IMR-90 (cell line): ENCODE data around the gene RIMBP2. TPM values are rescaled to one million over a fixed set of nuclear protein-coding genes. Genes with fewer than 3 reads are reported as not detected.

Experiments
- ATAC-seq: fragments of 200-7000 bp; cut with Tn5 transposase; 2 replicates; pipeline ENCODE4 v1.9.1; 2020; ENCODE audit warnings: low read depth, mild to moderate bottlenecking, moderate library complexity
- BruUV-seq: library from RNA; stranded (reverse); fragments of 400-500 nt; replicated peaks from 2 replicates; lab custom pipeline; 2021; lab: Mats Ljungman, UMichigan
- CTCF ChIA-PET: fragments of 300-600 bp; formaldehyde crosslinking; extraction: SDS; loops from one replicate; lab custom pipeline; 2021; ENCODE audit warnings: antibody characterized with exemption; lab: Yijun Ruan, JAX
- POLR2A ChIA-PET: fragments of 300-600 bp; sonication (Branson Sonifier 250); formaldehyde crosslinking; loops from one replicate; lab custom pipeline; 2022; ENCODE audit warnings: antibody characterized with exemption; ENCODE audit not compliant: unreplicated experiment; lab: Charles Lee
- DNase-seq: peaks from one replicate; pipeline ENCODE4 v3.0.0; 2013
- H2AFZ ChIP-seq: replicated peaks from 2 replicates; pipeline ENCODE3; 2013; ENCODE audit warnings: low read length, mild to moderate bottlenecking; ENCODE audit not compliant: poor library complexity
- H2AK5ac ChIP-seq: 2 replicates; pipeline ENCODE4 v1.6.1; 2013; ENCODE audit warnings: low read depth, low read length, inconsistent platforms
- H2AK9ac ChIP-seq: replicated peaks from 2 replicates; pipeline ENCODE3; 2013; ENCODE audit warnings: mild to moderate bottlenecking, low read depth, low read length, moderate library complexity; ENCODE audit not compliant: poor library complexity
- H2BK120ac ChIP-seq: 2 replicates; pipeline ENCODE4 v1.6.1; 2013; ENCODE audit warnings: low read depth, low read length, inconsistent platforms
- H2BK15ac ChIP-seq: 3 replicates; pipeline ENCODE4 v1.6.1; 2013; ENCODE audit warnings: low read depth, low read length, inconsistent platforms
- H2BK20ac ChIP-seq: 2 replicates; pipeline ENCODE4 v1.6.1; 2013; ENCODE audit warnings: low read depth, mild to moderate bottlenecking, inconsistent platforms, low read length, moderate library complexity
- H2BK5ac ChIP-seq: 2 replicates; pipeline ENCODE4 v1.6.1; 2013; ENCODE audit warnings: mild to moderate bottlenecking, low read depth, low read length, inconsistent platforms; ENCODE audit not compliant: poor library complexity, severe bottlenecking
- H3K14ac ChIP-seq: replicated peaks from 2 replicates; pipeline ENCODE4 v1.6.1; 2013; ENCODE audit warnings: low read depth, low read length, inconsistent platforms
- H3K18ac ChIP-seq: 2 replicates; pipeline ENCODE4 v1.6.1; 2013; ENCODE audit warnings: low read depth, low read length, control low read depth
- H3K23ac ChIP-seq: 2 replicates; pipeline ENCODE4 v1.6.1; 2013; ENCODE audit warnings: low read depth, low read length, inconsistent platforms
- H3K27ac ChIP-seq: 2 replicates; pipeline ENCODE4 v1.5.1; 2013; ENCODE audit warnings: mild to moderate bottlenecking, control low read depth, low read length; ENCODE audit not compliant: insufficient read depth
- H3K27me3 ChIP-seq: 2 replicates; pipeline ENCODE4 v1.6.1; 2013; ENCODE audit warnings: low read length; ENCODE audit not compliant: control insufficient read depth, insufficient read depth
- H3K36me3 ChIP-seq: 2 replicates; pipeline ENCODE4 v1.6.1; 2013; ENCODE audit warnings: low read length, mixed read lengths; ENCODE audit not compliant: control insufficient read depth, insufficient read depth
- H3K4ac ChIP-seq: 2 replicates; pipeline ENCODE4 v1.6.1; 2013; ENCODE audit warnings: low read depth, low read length, inconsistent platforms
- H3K4me1 ChIP-seq: 2 replicates; pipeline ENCODE4 v1.6.1; 2013; ENCODE audit warnings: low read length, mixed read lengths; ENCODE audit not compliant: control insufficient read depth, insufficient read depth
- H3K4me2 ChIP-seq: 2 replicates; pipeline ENCODE4 v1.6.1; 2013; ENCODE audit warnings: low read depth, mild to moderate bottlenecking, control low read depth, low read length, moderate library complexity
- H3K4me3 ChIP-seq: 2 replicates; pipeline ENCODE4 v1.5.1; 2013; ENCODE audit warnings: low read depth, mild to moderate bottlenecking, control low read depth, low read length, moderate library complexity; ENCODE audit not compliant: insufficient read depth
- H3K56ac ChIP-seq: 2 replicates; pipeline ENCODE4 v1.6.1; 2013; ENCODE audit warnings: low read length, inconsistent platforms; ENCODE audit not compliant: insufficient read depth; ENCODE audit errors: extremely low read depth
- H3K79me1 ChIP-seq, 2 experiments: 2 replicates each; pipeline ENCODE4 v1.6.1; 2013; ENCODE audit warnings: low read length in 2 of 2, inconsistent platforms in 1 of 2, low read depth in 1 of 2
- H3K9ac ChIP-seq: 2 replicates; pipeline ENCODE4 v1.6.1; 2013; ENCODE audit warnings: low read depth, low read length, control low read depth
- H3K9me1 ChIP-seq: 2 replicates; pipeline ENCODE4 v1.6.1; 2013; ENCODE audit warnings: low read length, inconsistent platforms; ENCODE audit not compliant: insufficient read depth
- H3K9me3 ChIP-seq: 2 replicates; pipeline ENCODE4 v1.6.1; 2013; ENCODE audit warnings: low read length; ENCODE audit not compliant: control insufficient read depth, insufficient read depth
- H4K20me1 ChIP-seq: 2 replicates; pipeline ENCODE4 v1.6.1; 2013; ENCODE audit warnings: low read length, inconsistent platforms; ENCODE audit not compliant: insufficient read depth
- H4K5ac ChIP-seq: 2 replicates; pipeline ENCODE4 v1.6.1; 2013; ENCODE audit warnings: mild to moderate bottlenecking, low read depth, low read length, control low read depth
- H4K8ac ChIP-seq, 2 experiments: 2 replicates each; pipeline ENCODE4 v1.6.1; 2013; ENCODE audit warnings: low read depth in 2 of 2, low read length in 2 of 2, control low read depth in 1 of 2, inconsistent platforms in 1 of 2
- H4K91ac ChIP-seq: 2 replicates; pipeline ENCODE4 v1.6.1; 2013; ENCODE audit warnings: low read depth, low read length, inconsistent platforms; ENCODE audit not compliant: insufficient read depth
- BHLHE40 ChIP-seq: fragments of 150-350 bp; IDR thresholded peaks from 2 replicates; pipeline ENCODE4 v1.6.1; 2016; ENCODE audit warnings: mild to moderate bottlenecking, low read depth, low read length
- CEBPB ChIP-seq: IDR thresholded peaks from 2 replicates; pipeline ENCODE4 v1.6.1; 2012; ENCODE audit warnings: low read depth, low read length, improper control_type of control experiment
- CHD1 ChIP-seq: IDR thresholded peaks from 2 replicates; pipeline ENCODE4 v1.6.1; 2012; ENCODE audit warnings: low read depth, low read length, improper control_type of control experiment
- CTCF ChIP-seq: conservative IDR thresholded peaks from 2 replicates; pipeline ENCODE4 v1.5.1; 2012; ENCODE audit warnings: mild to moderate bottlenecking, low read depth, low read length, improper control_type of control experiment
- ELK1 ChIP-seq: fragments of 150-350 bp; IDR thresholded peaks from 2 replicates; pipeline ENCODE4 v1.6.1; 2016; ENCODE audit warnings: low read depth, mild to moderate bottlenecking, low read length, moderate library complexity, borderline replicate concordance
- FOS ChIP-seq: fragments of 150-350 bp; IDR thresholded peaks from 2 replicates; pipeline ENCODE4 v1.6.1; 2016; ENCODE audit warnings: low read depth, low read length
- MAFK ChIP-seq: IDR thresholded peaks from 2 replicates; pipeline ENCODE4 v1.6.1; 2012; ENCODE audit warnings: low read depth, low read length, improper control_type of control experiment
- MAZ ChIP-seq: IDR thresholded peaks from 2 replicates; pipeline ENCODE4 v1.6.1; 2012; ENCODE audit warnings: low read depth, mild to moderate bottlenecking, low read length, improper control_type of control experiment, moderate library complexity, borderline replicate concordance
- MXI1 ChIP-seq: IDR thresholded peaks from 2 replicates; pipeline ENCODE4 v1.6.1; 2012; ENCODE audit warnings: low read depth, mild to moderate bottlenecking, low read length, moderate library complexity, borderline replicate concordance
- NFE2L2 ChIP-seq: fragments of 150-350 bp; IDR thresholded peaks from 2 replicates; pipeline ENCODE4 v1.6.1; 2016; ENCODE audit warnings: low read depth, mild to moderate bottlenecking, low read length
- RCOR1 ChIP-seq: IDR thresholded peaks from 2 replicates; pipeline ENCODE4 v1.6.1; 2012; ENCODE audit warnings: mild to moderate bottlenecking, low read length, improper control_type of control experiment; ENCODE audit not compliant: insufficient replicate concordance
- RFX5 ChIP-seq: IDR thresholded peaks from 2 replicates; pipeline ENCODE4 v1.8.0; 2012; ENCODE audit warnings: low read depth, mild to moderate bottlenecking, low read length, moderate library complexity
- SMC3 ChIP-seq: fragments of 150-350 bp; IDR thresholded peaks from 2 replicates; pipeline ENCODE4 v1.6.1; 2016; ENCODE audit warnings: low read depth, mild to moderate bottlenecking, antibody characterized with exemption, low read length, moderate library complexity
- USF2 ChIP-seq: fragments of 150-350 bp; IDR thresholded peaks from 2 replicates; pipeline ENCODE4 v1.6.1; 2017; ENCODE audit warnings: mild to moderate bottlenecking, antibody characterized with exemption, low read length, low read depth
- WGBS, 2 experiments: methylation state at CpG; one replicate each; pipeline versions ENCODE4 v1.1.5 to v1.1.7; 2013; ENCODE audit warnings: missing lambda C conversion rate in 2 of 2; ENCODE audit not compliant: insufficient read length in 1 of 2; ENCODE audit errors: extremely low coverage in 2 of 2; 5-methylcytosine and 5-hydroxymethylcytosine counted together
- dilution Hi-C: fragments of 300-500 bp; cut with HindIII; formaldehyde crosslinking; loops from one replicate; pipeline ENCODE4 v1.14.3; 2018; ENCODE audit warnings: low sequenced_read_pairs; ENCODE audit not compliant: unreplicated experiment
- in situ Hi-C: fragments of 300-500 bp; cut with MboI; formaldehyde crosslinking; loops from 3 replicates; pipeline ENCODE4 v1.14.3; 2019; ENCODE audit warnings: low sequenced_read_pairs, inconsistent platforms, mixed read lengths
- intact Hi-C: fragments of 100-400 bp; cut with micrococcal nuclease; formaldehyde crosslinking; loops from 2 replicates; pipeline ENCODE4 v1.10.0; 2022
- polyA plus RNA-seq, 3 experiments: library from polyadenylated mRNA; depleted of rRNA; stranded (reverse); fragments of >200 nt; gene quantifications; 2 replicates each; pipeline ENCODE4 v1.2.3, GENCODE V29; 2012; ENCODE audit warnings: low replicate concordance in 1 of 3
- total RNA-seq: library from RNA; depleted of rRNA; stranded (reverse); fragments of >200 nt; gene quantifications from 2 replicates; pipeline ENCODE4 v1.2.3, GENCODE V29; 2012

RIMBP2 gene
- total and polyA plus RNA-seq, 2 of the 4 experiments (the other 2 are of a cell fraction) = not detected

GRCh38 chr12:130423136-130423535 lies 293.0 kb downstream of the RIMBP2 start:
- Histone ChIP-seq H4K8ac (no peak overlapping the region), H4K91ac (no peak overlapping the region), H3K79me1 (no peaks in the 10 kb centered on the region), H3K9me3 (peaks cover 51% of the 10 kb centered on the region), H3K18ac (no peak overlapping the region), H3K4ac (no peak overlapping the region), H2BK5ac (no peak overlapping the region), H2BK20ac (no peak overlapping the region), H3K56ac (no peak overlapping the region), H3K36me3 (no peaks in the 10 kb centered on the region), H3K4me3 (no peak overlapping the region), H4K20me1 (no peaks in the 10 kb centered on the region), H3K14ac (no peak overlapping the region), H3K27ac (no peak overlapping the region), H3K9ac (no peak overlapping the region), H3K27me3 (no peaks in the 10 kb centered on the region), H2AFZ (no peak overlapping the region), H3K23ac (no peak overlapping the region), H4K5ac (no peak overlapping the region), H3K4me2 (no peak overlapping the region), H2AK9ac (no peak overlapping the region), H2BK120ac (no peak overlapping the region), H2BK15ac (no peak overlapping the region), H3K4me1 (no peaks in the 10 kb centered on the region), H3K9me1 (no peaks in the 10 kb centered on the region), H2AK5ac (no peak overlapping the region)
- in situ Hi-C loops = no loop called here
- TF ChIP-seq RCOR1 (no peak), CTCF (no peak), USF2 (no peak), CHD1 (no peak), MAFK (no peak), RFX5 (no peak), ELK1 (no peak), NFE2L2 (no peak), BHLHE40 (no peak), CEBPB (no peak), SMC3 (no peak), FOS (no peak), MAZ (no peak), MXI1 (no peak)
- DNase-seq (no peak), ATAC-seq (no peak)
- dilution Hi-C loops = no loop called here
- BruUV-seq = no TSS peak
- POLR2A ChIA-PET = no interaction called here
- intact Hi-C loops = no loop called here
- 68% methylated on average over 5 of the region's 11 CpGs; no CpG with 5 or more reads in 1 of the 2 experiments for WGBS, 2 experiments
- CTCF ChIA-PET = no interaction called here
